Measurements from ENCODE around the gene CPT1B.
"Not testable (repeated sequence)": the region's sequence is repeated elsewhere in the genome, so short reads cannot be mapped to it uniquely, and the experiment has no call there.

GRCh38 chr22:50614296-50614695 lies 36.1 kb upstream of the CPT1B start:
- TF ChIP-seq CTCF, POLR2AphosphoS5, POLR2A, EP300 (IDR thresholded peaks at IDR 0.05): not testable (repeated sequence)

Measured in sigmoid colon (tissue), 4 donors.